T-helper 17 cell (primary cell): ENCODE measurements around the gene MAML3. TPM values are rescaled to one million over a fixed set of nuclear protein-coding genes. Genes with fewer than 3 reads are reported as not detected.

ENCODE experiments used
- ATAC-seq: fragments of 150-1000 bp; cut with Tn5 transposase; 2 replicates; pipeline ENCODE4 v1.10.0; 2021; ENCODE audit warnings: mild to moderate bottlenecking, moderate library complexity
- DNase-seq, 3 donors: peaks; one replicate each; pipeline versions ENCODE4 v3.0.0 to v3.0.0-alpha.2; 2020 to 2021
- H3K9me3 ChIP-seq: one replicate; pipeline ENCODE4 v1.7.0; 2013; ENCODE audit warnings: low read length, mild to moderate bottlenecking; ENCODE audit not compliant: control insufficient read depth, poor library complexity, severe bottlenecking
- H3K27ac Mint-ChIP-seq: one replicate; pipeline ENCODE4 v1.8.0; 2022; ENCODE audit warnings: mild to moderate bottlenecking, moderate library complexity, mixed read lengths
- H3K27me3 Mint-ChIP-seq: one replicate; pipeline ENCODE4 v1.8.0; 2022; ENCODE audit warnings: mixed read lengths
- H3K36me3 Mint-ChIP-seq: one replicate; pipeline ENCODE4 v1.8.0; 2022; ENCODE audit warnings: low read depth, mixed read lengths
- H3K4me1 Mint-ChIP-seq: one replicate; pipeline ENCODE4 v1.8.0; 2022; ENCODE audit warnings: mild to moderate bottlenecking, mixed read lengths
- H3K4me3 Mint-ChIP-seq: one replicate; pipeline ENCODE4 v1.8.0; 2022; ENCODE audit warnings: mild to moderate bottlenecking, moderate library complexity, mixed read lengths
- total RNA-seq, 4 donors: library from RNA in 2 of 4; stranded (reverse) in 2 of 4; gene quantifications; one replicate each; pipeline ENCODE4 v1.2.3 and lab custom pipeline; 2022 to 2026

Gene MAML3
- total RNA-seq, 2 donors from 2014 or later: 1.1 to 4.2 TPM

- ATAC-seq (no peak), DNase-seq (no peak)
- Mint-ChIP-seq H3K36me3 (peaks cover 2% of the 10 kb centered on the region), H3K4me3 (no peak overlapping the region), H3K4me1 (no peaks in the 10 kb centered on the region), H3K27me3 (peaks cover 16% of the 10 kb centered on the region), H3K27ac (no peak overlapping the region)
- H3K9me3 ChIP-seq: no peaks in the 10 kb centered on the region
Observed at GRCh38 chr4:140172960-140173359, 19.0 kb upstream of the MAML3 start.

- no peak overlapping the region for H3K27ac Mint-ChIP-seq
- H3K9me3 ChIP-seq: no peaks in the 10 kb centered on the region
- no peak overlapping the region for H3K4me3 Mint-ChIP-seq
- no peaks in the 10 kb centered on the region for H3K4me1 Mint-ChIP-seq
- DNase-seq (no peak), ATAC-seq (no peak)
- H3K27me3 Mint-ChIP-seq: peaks cover 11% of the 10 kb centered on the region
- peaks cover 2% of the 10 kb centered on the region for H3K36me3 Mint-ChIP-seq
Observed at GRCh38 chr4:140170299-140170698, 16.3 kb upstream of the MAML3 start.

GRCh38 chr4:140168936-140169335 is 15.0 kb upstream of the MAML3 start:
- H3K4me3 Mint-ChIP-seq: no peak overlapping the region
- DNase-seq (no peak), ATAC-seq (no peak)
- peaks cover 6% of the 10 kb centered on the region for H3K27me3 Mint-ChIP-seq
- peaks cover 2% of the 10 kb centered on the region for H3K36me3 Mint-ChIP-seq
- H3K27ac Mint-ChIP-seq: no peak overlapping the region
- H3K4me1 Mint-ChIP-seq: no peaks in the 10 kb centered on the region
- no peaks in the 10 kb centered on the region for H3K9me3 ChIP-seq

DNA sequence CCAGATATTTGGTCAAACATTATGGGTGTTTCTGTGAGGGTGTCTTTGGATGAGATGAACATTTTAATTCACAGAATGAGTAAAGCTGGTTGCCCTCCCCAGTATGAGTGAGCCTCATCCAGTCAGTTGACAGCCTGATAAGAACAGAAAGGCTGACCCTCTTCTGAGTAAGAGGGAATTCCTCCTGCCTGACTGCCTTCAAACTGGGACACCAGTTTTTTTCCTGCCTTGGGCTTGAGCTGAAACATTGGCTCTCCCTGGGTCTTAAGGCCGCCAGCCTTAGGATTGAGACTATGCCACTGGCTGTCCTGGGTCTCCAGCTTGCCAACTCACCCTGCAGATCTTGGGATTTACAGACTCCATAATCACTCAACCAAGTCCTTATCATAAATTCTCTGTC is 14.5 kb upstream of the MAML3 start:
- Mint-ChIP-seq H3K36me3 (peaks cover 2% of the 10 kb centered on the region), H3K4me1 (peaks cover 3% of the 10 kb centered on the region), H3K27ac (no peak overlapping the region), H3K4me3 (no peak overlapping the region), H3K27me3 (peaks cover 7% of the 10 kb centered on the region)
- ATAC-seq (no peak), DNase-seq (no peak)
- H3K9me3 ChIP-seq: no peaks in the 10 kb centered on the region

GRCh38 chr4:140163029-140163810 is 9.2 kb upstream of the MAML3 start:
- DNase-seq (no peak), ATAC-seq (no peak)
- peaks cover 4% of the 10 kb centered on the region for H3K9me3 ChIP-seq
- Mint-ChIP-seq H3K27ac (no peak overlapping the region), H3K36me3 (no peaks in the 10 kb centered on the region), H3K27me3 (peaks cover 7% of the 10 kb centered on the region), H3K4me3 (no peak overlapping the region), H3K4me1 (peaks cover 3% of the 10 kb centered on the region)

DNA sequence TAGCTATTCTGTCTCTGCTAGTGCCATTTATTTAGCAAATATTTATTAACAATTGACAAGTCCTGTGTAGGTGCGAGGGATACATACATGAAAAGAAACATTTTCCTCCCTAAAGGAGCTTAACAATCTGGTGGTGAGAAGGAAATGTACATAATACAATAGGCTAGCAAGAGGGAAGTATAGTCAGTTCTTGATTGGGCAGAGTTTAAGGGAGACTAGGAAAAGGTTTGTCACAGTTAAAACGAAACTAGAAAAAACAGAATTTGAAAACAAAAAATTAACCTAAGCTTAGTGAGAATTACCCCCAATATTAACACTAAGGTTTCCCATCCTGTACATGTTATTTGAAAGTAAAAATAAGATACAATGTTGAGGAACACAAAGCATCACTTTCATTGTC is 8.6 kb upstream of the MAML3 start:
- Mint-ChIP-seq H3K27ac (no peak overlapping the region), H3K4me3 (no peak overlapping the region), H3K36me3 (no peaks in the 10 kb centered on the region), H3K4me1 (peaks cover 3% of the 10 kb centered on the region), H3K27me3 (peaks cover 7% of the 10 kb centered on the region)
- peaks cover 4% of the 10 kb centered on the region for H3K9me3 ChIP-seq
- DNase-seq: no peak
- no peak for ATAC-seq

DNA sequence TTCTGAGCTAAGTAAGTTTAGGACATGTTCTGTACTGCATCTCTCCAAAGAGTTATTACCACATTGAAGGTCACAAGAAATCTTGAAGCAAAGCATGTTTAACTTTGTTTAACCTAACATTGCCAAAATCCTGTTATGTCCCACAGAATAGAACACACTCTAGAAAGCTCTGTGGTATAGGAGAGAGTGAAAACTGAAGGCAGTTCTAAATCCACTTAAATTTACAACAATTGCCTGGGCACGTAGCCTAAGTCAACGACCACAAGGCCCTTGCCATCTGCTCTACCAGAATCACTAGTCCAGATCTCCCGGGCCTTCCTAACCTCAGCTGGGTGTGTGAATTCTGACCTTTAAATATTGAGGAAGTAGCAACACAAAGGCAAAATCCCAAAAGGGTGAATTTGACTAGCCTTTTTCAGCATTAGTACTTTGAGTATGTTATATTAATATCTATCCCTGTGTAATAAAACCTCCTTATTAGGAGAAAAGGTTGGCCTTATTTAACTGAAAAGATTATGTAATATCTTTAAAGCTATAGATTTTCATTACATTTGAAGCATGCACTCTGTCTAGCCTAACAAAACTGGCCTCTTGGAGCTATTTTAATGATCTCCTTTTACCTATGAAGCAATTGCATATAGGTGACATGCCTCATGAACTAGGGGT is 4.5 kb upstream of the MAML3 start:
- no peak for ATAC-seq

GRCh38 chr4:140157341-140157740 is 3.4 kb upstream of the MAML3 start:
- H3K4me3 Mint-ChIP-seq: no peak overlapping the region
- no peak for DNase-seq
- H3K27ac Mint-ChIP-seq: peak overlapping the region; percentile 32
- peaks cover 20% of the 10 kb centered on the region for H3K4me1 Mint-ChIP-seq
- H3K36me3 Mint-ChIP-seq: no peaks in the 10 kb centered on the region
- H3K27me3 Mint-ChIP-seq: no peaks in the 10 kb centered on the region
- H3K9me3 ChIP-seq: peaks cover 4% of the 10 kb centered on the region
- no peak for ATAC-seq

More for the DNA sequence above, 4.5 kb upstream of the MAML3 start:
- Mint-ChIP-seq H3K27ac (no peak overlapping the region), H3K27me3 (peaks cover 7% of the 10 kb centered on the region), H3K4me1 (peaks cover 19% of the 10 kb centered on the region), H3K4me3 (no peak overlapping the region), H3K36me3 (no peaks in the 10 kb centered on the region)
- no peak for DNase-seq
- H3K9me3 ChIP-seq: peaks cover 4% of the 10 kb centered on the region

GRCh38 chr4:140156529-140157171 is 2.7 kb upstream of the MAML3 start:
- Mint-ChIP-seq H3K4me1 (peaks cover 20% of the 10 kb centered on the region), H3K4me3 (no peak overlapping the region), H3K27ac (peak overlapping the region; percentile 32), H3K36me3 (no peaks in the 10 kb centered on the region), H3K27me3 (no peaks in the 10 kb centered on the region)
- H3K9me3 ChIP-seq: peaks cover 1% of the 10 kb centered on the region
- no peak for ATAC-seq
- DNase-seq: no peak

DNA sequence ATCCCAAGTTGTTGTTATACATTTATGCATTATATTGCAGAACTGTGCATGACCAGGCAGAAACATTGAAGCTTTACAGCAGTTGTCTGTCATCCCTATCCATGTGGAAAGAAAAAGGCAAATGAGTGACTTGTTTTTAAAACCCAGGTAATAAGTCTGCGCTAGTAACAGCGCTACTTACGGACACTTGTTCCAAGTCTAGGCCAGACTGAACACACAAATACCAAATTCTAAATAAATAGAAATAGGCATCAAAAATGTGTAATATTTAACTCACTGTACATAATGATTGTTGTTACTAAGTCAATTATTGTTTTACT is 548 bp upstream of the MAML3 start:
- no peak for ATAC-seq
- DNase-seq: no peak
- Mint-ChIP-seq H3K27me3 (no peaks in the 10 kb centered on the region), H3K4me1 (peaks cover 20% of the 10 kb centered on the region), H3K27ac (peak overlapping the region; percentile 67), H3K36me3 (no peaks in the 10 kb centered on the region), H3K4me3 (peak overlapping the region; percentile 93)
- no peaks in the 10 kb centered on the region for H3K9me3 ChIP-seq

GRCh38 chr4:140153419-140153717 is 616 bp downstream of the MAML3 start:
- Mint-ChIP-seq H3K36me3 (no peaks in the 10 kb centered on the region), H3K27ac (peak overlapping the region; percentile 67), H3K27me3 (no peaks in the 10 kb centered on the region), H3K4me1 (peaks cover 20% of the 10 kb centered on the region), H3K4me3 (peak overlapping the region; percentile 93)
- no peak for DNase-seq
- ATAC-seq: no peak
- H3K9me3 ChIP-seq: no peaks in the 10 kb centered on the region

DNA sequence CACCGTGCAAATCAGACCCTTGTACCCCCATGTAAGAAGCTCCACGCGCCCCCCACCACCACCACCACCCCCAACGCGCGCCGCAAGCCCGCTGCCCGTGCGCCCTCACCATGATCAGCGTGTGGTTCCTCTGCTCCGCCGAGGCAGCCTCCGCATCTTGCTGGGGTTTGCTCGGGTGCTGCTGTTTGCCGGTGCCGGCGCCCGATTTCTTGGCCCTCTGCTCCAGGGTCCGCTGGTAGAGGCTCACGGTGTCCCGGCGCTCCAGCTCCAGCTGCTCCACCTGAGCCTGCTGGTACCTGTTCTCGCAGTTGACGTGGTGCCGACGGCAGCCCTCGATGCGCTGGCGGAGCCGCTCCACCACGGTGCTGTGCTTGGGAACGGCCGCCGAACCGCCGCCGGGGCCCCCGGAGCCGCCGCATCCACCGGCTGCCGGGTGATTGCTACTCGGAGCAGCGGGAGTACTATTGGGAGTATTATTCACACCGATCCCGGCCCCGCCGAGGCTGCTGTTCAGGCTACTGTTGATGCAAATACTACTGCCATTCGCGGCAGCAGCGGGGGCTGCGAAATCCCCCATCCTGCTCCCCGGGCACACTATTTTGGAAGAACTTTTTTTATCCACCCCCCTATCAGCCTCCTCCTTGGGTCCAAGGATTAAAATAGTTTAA is 1.1 kb downstream of the MAML3 start:
- Mint-ChIP-seq H3K4me3 (peak overlapping the region; percentile 93), H3K4me1 (peaks cover 20% of the 10 kb centered on the region), H3K27ac (peak overlapping the region; percentile 67), H3K36me3 (no peaks in the 10 kb centered on the region), H3K27me3 (no peaks in the 10 kb centered on the region)
- no peak for ATAC-seq
- DNase-seq: peak; percentile 14 to 27 (median 25)
- H3K9me3 ChIP-seq: no peaks in the 10 kb centered on the region

- peaks cover 20% of the 10 kb centered on the region for H3K4me1 Mint-ChIP-seq
- no peaks in the 10 kb centered on the region for H3K27me3 Mint-ChIP-seq
- DNase-seq (peak; percentile 48 to 63 (median 55)), ATAC-seq (peak; percentile 56)
- no peaks in the 10 kb centered on the region for H3K9me3 ChIP-seq
- H3K36me3 Mint-ChIP-seq: no peaks in the 10 kb centered on the region
- H3K4me3 Mint-ChIP-seq: peak overlapping the region; percentile 93
- no peak overlapping the region for H3K27ac Mint-ChIP-seq
Observed at GRCh38 chr4:140152013-140152703, 1.8 kb downstream of the MAML3 start.
